Measurements from ENCODE around the gene ZNF385B.
A peak's percentile ranks its signal among the peaks of the same experiment; 100 is the strongest.

Gene ZNF385B

DNA sequence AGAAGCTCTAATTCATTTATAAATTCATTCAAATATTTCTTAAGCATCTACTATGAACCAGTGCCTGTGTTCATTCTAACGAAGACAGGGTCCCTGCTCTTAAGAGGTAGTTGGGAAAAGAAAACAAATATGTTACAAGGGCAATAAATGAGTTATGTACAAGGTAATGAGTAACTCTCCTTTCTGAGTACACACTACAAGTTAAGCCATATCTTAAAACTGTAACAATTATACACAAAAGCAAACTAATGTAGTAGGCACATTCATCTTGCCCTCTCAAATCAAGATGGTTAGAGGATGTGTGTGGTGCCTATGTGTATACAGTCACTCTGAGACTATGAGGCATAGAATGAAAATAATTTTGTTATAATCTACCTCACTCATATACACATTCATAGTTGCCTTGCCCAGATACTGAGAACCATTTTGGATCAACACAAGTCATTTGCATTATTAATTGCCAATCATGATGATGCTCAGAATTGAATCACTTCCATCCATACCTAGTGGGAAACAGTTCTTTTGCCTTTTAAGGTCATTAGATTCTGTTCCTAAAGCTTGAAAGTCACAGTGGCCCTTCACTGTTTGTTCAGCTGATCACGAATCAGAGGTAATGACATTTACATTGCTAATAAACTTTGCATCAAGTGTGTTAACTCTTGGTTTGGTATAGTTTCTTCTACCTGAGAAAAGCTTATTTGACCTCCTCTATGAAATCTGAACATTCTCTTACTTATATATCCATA lies 283.1 kb downstream of the ZNF385B start:
- DNase-seq: no peak

DNA sequence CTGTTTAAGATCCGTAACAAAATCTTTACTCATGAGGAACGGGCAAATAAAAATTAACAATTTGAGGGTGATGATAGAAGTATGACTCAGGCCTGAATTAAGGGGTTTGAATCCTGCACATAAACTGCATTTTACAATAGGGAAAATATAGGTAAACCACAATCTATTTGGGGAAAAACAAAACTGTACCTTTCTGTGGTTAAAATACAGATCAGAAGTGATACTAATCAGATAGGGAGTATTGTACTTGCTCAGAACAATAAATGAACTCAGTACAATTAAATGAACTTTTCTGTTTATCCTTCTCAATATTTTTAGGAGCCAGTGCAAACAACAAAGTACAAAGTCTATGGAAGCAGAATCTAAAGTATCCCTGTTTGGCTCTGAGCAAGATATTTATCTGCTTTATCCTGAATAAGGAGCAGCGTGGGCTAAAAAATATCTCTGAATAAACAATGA lies 287.3 kb downstream of the ZNF385B start:
- DNase-seq: no peak

DNA sequence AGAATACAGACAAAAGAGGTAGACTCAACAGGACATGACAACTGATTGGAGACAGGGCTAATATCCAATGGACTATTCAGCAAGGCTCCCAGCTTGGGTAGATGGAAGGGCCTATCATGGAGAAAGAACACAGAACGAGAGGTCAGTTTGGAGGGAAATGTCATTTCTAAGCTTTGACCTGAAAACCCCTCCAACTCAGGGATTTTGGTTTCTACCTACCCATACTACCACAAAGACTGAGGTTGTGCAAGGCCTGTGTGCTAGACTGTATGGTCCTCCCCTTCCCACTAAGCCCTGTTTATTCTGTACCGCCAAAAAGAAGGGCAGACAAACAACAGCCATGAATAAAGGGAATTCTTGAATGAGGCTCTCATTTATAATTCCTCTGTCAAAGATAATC lies 288.9 kb downstream of the ZNF385B start:
- no peak for DNase-seq

DNA sequence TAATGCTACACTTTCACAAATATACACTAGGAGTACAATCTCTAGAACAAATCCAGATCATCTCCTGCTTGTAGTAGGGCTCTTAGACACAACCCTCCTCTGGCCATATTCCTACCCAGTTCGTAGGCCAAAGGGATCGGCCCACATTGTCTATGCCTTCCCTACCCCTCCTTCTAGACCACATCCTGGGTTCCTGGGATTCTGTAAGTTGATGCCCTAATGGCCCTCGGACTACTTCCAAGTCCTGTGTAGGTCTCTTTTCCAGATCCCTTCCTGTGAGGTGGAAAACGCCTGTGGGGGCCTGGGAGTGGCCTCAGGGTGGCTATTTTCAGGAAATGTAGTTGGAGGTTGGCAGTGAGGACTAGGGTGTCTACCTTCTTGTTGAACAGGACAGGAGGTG lies 289.7 kb downstream of the ZNF385B start:
- no peak for DNase-seq

DNA sequence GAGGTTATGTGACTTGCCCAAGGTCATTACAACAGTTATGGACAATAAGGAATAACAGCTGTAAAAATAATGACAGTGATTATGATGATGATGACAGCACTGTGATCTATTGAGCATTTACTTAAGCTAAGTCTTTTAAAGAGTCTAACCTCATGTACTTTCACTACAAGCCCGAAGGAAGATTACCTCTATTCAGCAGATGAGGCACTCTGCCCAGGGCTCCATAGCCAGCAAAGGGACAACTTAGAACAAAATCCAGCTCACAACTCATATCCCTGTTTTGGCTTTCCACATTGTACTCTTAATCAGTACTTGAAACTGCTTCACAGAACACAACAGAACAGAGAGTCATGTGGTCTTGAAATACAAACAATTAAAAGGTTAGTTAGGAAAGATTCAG lies 290.2 kb downstream of the ZNF385B start:
- no peak for DNase-seq

DNA sequence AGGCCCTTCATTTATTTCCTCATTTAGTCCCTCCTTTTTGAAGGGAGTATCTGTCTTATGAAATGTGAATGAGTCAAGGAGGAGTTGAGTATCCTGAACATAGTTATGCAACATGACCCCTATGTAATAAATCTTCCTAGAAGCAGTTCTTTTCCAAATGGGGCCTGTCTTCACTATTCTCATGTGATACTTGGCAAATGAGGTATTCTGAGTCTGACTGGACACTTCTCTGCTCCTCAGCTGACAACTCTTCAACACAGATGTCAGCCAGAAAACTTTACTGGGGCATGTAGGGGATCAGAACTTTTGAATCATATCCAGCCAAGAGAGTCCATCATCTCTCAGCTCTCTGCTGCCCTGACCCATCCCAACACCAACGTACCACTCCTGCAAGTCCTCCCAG lies 291.6 kb downstream of the ZNF385B start:
- DNase-seq: peak; percentile 85

DNA sequence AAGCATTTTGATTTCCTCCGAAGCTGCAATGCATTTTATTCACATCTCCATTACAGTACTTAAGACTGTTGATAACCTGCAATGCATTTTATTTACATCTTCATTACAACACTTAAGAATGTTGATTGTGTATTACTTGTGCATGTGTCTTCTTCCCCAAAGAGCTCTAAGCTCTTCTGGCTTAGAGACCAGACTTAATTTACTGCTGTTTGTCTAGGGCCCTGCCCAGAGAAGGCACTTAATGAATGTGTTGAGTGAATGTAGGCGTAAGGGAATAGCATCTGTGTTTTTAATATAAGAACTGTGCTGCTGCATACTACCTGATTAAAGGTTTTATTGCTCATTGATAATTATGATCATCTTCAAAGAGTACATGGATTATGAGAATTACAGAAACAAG lies 295.6 kb downstream of the ZNF385B start:
- no peak for DNase-seq

DNA sequence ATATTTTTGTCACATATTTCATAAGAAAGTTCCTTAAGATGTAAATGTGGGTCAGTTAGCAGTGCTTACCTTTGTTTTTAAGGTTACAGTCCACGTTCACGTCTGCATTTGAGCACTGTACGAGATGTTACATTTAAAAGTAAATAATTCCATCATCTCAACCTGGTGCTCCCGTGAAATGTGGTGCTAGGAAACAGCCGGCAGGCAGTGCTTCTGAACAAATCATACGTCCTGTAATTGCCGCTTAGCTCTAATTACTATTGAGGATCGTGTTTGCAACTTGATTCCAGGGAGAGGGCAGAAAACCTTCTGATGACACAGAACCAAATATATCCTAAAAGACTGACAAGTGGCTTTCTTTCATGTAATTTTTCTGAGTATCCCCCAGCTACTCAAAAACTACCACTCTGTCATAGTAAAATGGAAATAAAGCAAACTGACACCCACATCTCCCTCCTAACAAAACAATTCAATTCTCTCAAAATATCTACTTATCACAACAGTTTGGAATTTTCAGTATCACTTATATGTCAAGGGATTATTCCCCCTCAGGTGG lies 299.0 kb downstream of the ZNF385B start:
- peak; percentile 25 for DNase-seq

DNA sequence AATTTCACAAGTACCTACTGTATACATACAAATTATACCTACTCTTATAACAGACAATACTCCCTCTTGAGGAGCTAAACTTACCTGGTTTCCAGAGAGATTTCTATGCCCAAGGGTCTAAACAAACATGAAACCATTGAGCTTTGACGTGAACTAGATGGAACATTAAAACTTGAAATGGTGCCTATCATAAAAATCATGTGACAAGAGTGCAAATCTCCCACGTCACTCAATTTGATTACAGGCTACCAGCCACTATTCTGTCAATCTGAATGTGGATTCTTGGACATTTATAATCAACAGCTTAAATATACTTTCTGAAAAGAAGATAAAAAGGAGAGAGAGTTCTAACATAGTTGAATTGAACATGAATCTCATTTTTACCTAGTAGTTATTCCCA lies 299.7 kb downstream of the ZNF385B start:
- no peak for DNase-seq

DNA sequence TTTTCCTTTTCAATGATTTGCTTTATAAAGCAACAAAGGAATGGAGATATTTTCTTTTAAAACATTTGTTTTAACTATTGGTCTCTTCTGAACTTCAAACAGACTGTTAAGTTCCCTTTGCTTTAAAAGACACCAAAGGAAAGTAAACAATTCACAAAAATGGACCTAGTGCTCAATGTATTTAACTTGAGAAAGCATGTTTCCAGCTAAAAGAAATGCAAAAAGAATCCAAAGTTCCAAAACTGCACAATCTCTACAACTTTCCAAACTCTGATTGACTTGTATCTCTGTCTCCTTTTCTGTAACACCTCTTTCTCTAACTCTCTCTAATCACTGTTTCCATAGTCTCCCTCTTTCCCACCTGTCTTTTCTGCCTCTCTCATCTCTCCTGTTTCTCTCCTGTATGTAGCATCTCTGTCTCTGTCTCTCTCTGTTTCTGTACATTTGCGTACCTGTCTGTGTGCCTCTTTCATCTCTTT lies 301.1 kb downstream of the ZNF385B start:
- DNase-seq: no peak

DNA sequence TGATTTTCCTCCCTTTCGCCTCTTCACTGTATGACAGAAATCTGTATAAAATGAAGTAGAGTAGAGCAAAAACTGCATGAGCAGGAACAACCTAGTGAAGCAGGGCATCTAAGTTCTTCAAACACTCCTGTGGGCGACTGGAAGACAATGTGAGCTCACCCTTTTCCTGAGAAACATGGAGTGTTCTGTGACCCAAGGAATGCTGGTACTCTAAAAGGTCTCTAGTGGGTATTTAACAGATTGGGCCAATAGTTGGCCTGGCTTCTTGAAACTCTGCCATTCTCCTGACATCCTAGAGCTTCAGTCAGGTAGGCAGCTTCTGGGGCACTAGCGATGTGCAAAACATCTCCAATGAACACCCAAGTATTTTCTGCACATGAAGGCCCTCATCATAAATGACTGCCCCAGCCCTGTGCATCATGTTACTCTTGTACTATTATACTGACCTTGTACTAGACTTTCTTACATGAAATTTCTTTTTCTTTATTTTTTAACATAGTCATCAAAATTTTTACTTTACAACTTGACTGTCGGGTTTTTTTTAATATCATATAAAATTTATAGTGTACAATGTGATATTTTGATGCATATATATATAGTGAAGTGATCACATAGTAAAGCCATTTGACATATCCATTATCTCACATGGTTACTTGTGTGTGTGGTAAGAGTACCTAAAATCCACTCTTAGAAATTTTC lies 302.2 kb downstream of the ZNF385B start:
- DNase-seq: no peak

DNA sequence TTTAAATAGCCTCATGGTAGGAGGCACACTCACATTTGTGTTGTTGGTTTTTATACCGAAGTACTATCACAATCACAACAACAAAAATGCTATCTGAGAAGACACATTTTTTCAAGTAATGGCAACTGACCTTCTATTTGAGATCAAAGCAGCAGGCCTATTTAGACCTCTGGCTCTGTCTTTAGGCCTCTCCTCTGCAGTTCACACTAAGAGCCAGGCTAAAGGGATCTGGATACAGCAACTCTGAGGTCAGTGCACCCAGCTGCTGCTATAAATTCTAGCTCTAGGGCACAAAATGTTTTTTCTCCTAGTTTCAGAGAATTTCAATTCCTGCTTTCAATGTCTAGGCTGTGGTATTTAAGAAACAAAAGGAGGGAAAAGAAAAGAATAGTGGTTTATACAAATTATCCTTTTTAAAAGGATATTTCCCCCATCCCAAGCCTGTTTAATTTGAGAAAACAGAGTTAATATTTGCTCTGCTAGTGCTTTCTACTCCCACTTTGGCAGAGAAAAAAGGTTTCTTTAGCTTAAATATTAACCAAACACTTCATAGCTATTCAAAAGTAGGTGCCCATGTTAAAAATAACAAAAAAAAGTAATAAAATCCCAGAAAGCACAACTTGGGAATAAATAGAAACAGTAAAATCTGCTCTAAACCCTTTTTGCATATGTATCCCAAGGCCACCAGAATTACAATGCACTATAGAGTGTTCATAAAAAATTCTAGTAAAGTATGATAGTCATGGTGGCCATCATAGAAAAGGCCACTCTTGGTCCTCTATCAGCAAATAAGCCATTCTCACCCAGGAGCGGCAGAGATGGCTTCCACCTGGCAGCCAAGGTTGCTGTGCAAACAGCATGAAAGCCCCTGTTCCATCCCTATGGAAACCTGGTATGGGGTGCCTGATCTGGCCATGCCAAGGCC lies 303.1 kb downstream of the ZNF385B start:
- no peak for DNase-seq

DNA sequence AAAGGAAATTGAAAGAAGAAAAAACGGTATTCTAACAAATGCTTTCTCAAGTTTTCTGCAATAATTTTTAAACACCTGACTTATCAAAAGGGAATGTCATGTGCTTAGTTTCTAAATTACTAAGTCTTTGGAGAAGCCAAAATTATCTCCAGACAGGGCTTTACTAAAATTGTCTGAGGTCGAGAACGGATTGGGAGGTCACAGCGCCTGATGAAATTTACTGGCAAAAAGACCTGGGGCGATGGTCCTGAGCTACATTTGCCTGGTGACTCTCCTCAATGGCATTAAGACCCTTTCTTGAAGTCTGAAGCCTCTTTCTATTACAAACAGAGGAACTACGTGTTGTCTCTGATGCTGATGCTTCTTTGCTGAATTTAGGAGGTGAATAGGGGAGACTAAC lies 305.0 kb downstream of the ZNF385B start:
- no peak for DNase-seq

DNA sequence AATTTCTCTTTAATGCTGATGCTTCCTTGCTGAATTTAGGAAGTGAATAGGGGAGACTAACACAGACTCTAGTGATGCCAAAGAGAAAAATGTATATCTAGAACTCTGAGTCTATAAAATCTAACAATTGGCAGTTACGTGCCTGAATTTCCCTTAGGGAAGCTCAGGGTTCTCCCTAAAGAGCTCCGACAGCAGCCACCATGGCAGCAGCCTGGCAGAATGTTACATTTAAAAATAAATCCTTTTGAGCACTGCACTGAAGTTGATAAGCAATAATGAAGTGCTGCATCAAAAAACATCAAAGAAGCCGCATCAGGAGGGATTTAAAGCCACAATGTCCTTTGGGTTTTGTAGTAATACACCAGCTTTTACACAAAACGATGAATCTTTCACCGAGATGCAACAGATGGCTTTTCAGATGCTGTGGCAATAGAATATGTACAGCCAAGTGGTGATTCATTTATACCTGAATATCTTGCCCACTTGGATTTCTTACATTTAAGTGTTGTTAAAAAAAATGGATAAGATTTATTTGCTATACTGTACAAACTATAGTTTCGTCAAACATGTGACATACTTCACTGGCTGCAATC lies 305.6 kb downstream of the ZNF385B start:
- DNase-seq: no peak

DNA sequence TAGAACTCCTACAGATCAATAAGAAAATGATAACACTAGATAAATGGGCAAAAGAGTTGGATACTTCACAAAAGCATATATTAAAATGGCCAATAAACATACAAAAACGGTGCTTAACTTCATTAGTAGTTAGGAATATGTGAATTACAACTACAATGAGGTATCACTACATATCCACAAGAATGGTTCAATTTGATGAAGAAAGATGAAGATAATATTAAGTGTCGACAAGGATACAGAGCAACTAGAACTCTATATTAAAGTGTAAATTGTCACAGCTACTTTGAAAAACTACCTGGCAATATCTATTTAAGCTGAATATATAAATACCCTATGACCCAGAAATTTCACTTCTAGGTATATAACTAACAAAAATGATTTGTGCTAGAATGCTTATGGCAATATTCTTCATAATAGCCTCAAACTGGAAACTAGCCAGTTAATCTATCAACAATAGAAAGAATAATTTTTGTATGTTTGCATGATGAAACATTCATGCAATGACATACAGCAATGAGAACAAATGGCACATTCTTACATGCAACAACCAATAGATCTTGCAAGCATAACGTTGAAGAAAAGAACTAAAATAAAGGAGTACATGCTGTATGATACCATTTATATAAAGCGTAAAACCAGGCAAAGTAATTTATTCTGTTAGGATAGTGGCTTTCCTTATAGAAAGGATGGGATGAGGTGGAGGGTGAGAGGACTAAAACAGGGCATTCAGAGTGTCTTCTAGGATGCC lies 306.6 kb downstream of the ZNF385B start:
- DNase-seq: no peak

DNA sequence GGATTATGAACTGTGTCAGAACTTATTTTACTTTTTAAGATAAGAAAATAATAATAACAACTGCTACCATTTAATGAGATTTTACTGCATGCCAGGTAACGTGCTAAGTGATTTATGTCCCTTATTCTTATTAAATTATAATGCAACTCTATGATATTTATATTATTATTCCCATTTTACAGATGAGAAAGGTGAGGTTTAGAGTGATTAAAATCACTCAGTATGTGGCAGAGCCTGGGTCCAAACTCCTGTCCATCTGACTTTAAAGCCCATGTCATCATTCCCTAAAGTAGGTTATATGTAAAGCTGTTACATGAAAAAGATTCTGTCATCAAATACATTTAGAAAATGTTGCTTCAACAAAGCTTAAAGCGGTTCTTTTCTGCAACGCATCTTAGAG lies 308.0 kb downstream of the ZNF385B start:
- DNase-seq: no peak

DNA sequence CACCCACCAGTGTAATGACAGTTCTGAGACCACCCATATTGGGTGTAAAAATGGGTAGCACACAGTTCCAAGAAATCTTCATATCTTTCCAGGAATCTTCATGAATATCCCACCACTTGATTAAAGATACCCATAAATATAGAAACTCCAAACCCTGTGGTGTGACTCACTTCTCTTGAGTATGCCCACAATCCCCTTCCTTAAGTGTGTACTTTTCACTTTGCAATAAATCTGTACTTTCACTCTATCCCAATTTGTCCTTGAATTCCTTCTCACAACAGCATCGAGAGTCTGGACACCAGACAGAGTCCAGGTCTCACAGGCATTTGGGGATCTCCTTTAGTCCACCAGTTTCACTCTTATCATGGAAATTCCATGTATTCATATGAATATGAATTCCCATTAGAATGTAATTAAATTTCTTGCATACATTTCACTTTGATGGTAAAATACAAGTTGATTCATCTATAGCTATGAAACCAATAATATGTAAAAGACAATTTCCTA lies 309.8 kb downstream of the ZNF385B start:
- no peak for DNase-seq

DNA sequence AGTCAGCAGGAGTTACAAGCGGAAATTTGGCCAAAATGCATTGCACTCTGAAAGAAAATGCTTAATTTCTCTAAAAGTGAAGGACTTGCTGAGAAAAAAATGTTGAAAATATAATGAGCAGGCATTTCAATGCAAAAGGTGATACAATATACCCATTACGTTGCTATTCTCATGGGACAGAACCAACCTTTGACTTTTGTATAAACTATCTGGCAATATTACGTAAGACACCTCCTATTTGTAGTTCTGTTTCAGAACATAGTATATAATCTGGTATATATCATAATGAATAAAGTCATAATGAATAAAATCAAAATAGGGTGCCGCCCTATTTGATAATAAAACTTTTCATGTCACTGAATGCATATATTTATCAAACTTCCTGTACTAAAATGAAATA lies 310.6 kb downstream of the ZNF385B start:
- no peak for DNase-seq

DNA sequence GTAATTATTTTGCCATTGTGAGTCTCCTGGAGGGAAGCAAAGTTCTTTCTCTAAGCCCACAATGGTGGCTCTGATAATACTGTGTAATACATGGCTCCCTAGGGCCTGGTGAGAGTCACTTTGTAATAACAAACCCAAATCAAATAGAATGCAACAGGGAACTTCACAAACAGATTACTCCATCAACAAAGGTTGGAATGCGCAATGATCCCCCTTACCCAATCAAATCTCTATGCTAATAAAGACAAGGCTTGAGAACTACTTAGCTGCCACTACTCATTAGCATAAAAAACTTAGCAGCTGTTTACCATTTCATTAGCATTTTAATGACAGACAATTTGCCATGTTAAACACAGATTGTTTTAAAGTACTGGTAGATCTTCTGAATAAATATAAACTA lies 311.2 kb downstream of the ZNF385B start:
- no peak for DNase-seq

DNA sequence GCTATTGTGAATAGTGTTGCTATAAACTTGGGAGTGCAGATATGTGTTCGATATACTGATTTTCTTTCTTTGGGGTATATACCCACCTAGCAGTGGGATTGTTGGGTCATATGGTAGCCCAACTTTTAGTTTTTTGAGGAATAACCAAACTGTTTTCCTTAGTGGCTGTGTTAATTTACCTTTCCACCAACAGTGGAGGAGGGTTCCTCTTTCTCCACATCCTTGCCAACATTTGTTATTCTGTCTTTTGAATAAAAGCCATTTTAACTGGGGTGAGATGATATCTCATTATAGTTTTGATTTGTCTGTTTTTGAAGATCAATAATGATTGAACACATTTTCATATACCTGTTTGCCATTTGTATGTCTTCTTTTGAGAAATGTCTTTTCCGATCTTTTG lies 314.8 kb downstream of the ZNF385B start:
- no peak for DNase-seq

DNA sequence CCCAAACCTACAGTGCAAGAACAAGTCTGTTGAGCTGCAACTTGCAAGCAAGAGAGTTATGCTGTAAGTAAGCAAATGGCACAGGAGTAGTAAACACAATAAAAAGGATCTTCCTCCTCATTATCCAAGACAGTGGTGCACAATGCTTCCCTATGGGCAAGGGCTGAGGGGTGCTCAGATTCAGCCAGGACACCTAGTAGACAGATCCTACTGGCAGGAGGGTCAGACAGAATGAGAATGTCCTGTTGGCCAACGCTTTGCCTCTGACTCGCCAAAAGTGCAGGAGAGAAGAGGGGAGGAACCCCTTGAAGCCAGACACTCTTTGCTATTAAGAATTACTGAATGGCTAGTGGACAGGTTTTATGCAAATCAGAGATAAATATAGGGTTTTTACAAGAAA lies 316.4 kb downstream of the ZNF385B start:
- DNase-seq: no peak

All from fibroblast of skin of right quadriceps (primary cell).